ENCODE measurements around the gene PTGR3. TPM values are rescaled to one million over a fixed set of nuclear protein-coding genes. Genes with fewer than 3 reads are reported as not detected.

The PTGR3 gene
- total RNA-seq, 6 experiments from 2014 or later, result 37.9 to 47.5 (median 41.8) TPM

DNA sequence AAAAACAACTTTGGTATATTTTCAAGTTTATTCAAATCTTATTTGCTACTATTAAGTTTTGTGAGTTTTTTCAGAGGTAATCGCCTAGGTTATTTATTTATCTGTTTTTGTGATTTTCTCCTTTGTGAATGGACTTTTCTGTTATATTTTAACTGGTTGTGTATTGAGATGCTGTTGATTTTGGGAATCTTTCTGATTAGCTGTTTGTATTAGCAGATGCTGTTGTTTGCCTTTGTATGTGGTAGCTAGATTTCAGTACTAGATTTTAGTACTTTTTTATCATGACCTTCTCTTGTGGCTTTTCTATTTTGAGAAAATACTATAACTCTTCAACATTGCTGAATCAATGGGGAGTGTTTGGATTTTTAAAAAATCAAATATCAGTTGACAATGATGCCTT, 44.1 kb upstream of the PTGR3 start:
- TF ChIP-seq, protein P1, sequence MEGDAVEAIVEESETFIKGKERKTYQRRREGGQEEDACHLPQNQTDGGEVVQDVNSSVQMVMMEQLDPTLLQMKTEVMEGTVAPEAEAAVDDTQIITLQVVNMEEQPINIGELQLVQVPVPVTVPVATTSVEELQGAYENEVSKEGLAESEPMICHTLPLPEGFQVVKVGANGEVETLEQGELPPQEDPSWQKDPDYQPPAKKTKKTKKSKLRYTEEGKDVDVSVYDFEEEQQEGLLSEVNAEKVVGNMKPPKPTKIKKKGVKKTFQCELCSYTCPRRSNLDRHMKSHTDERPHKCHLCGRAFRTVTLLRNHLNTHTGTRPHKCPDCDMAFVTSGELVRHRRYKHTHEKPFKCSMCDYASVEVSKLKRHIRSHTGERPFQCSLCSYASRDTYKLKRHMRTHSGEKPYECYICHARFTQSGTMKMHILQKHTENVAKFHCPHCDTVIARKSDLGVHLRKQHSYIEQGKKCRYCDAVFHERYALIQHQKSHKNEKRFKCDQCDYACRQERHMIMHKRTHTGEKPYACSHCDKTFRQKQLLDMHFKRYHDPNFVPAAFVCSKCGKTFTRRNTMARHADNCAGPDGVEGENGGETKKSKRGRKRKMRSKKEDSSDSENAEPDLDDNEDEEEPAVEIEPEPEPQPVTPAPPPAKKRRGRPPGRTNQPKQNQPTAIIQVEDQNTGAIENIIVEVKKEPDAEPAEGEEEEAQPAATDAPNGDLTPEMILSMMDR (IDR thresholded peaks at IDR 0.05), result no peak
- Mint-ChIP-seq H3K27ac (peak overlapping the region; percentile 82), H3K4me3 (peak overlapping the region; percentile 81)

DNA sequence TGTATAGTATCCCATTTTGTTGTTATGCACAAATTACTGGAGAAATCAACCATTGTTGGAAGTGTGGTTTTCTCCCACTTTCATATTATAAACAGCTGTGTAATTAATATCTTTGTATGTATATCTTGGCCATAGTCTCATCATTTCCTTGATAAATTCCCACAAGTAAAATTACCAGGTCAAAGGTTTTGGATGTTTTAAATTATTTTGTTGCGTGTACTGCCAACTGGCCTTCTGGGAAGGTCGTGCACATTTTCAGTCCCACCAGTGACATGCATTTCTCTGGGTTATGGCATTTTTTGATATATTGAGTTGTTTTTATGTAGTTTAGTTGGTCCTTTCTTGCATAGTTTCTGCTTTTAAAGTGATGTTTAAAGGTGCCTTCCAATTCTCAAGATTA, 43.2 kb upstream of the PTGR3 start:
- DNase-seq, result no peak
- Mint-ChIP-seq H3K4me1 (ENCODE audit: low read depth) (peaks cover 82% of the 10 kb centered on the region), H3K27me3 (ENCODE audit: insufficient read depth) (peaks cover 1% of the 10 kb centered on the region; the same call in 1 of the 2 replicates), H3K4me3 (peak overlapping the region; percentile 35; the same call in 1 of the 2 replicates), H3K27ac (peak overlapping the region; percentile 10), H3K9me3 (no peaks in the 10 kb centered on the region), H3K36me3 (ENCODE audit: low read depth) (no peaks in the 10 kb centered on the region)
- TF ChIP-seq, protein P1 (IDR thresholded peaks at IDR 0.05), result no peak

More for the DNA sequence above, 44.1 kb upstream of the PTGR3 start:
- peaks cover 82% of the 10 kb centered on the region for H3K4me1 Mint-ChIP-seq (ENCODE audit: low read depth)
- no peaks in the 10 kb centered on the region for H3K9me3 Mint-ChIP-seq
- no peaks in the 10 kb centered on the region for H3K36me3 Mint-ChIP-seq (ENCODE audit: low read depth)
- H3K27me3 Mint-ChIP-seq (ENCODE audit: insufficient read depth), result peaks cover 1% of the 10 kb centered on the region; the same call in 1 of the 2 replicates
- no peak for DNase-seq

DNA sequence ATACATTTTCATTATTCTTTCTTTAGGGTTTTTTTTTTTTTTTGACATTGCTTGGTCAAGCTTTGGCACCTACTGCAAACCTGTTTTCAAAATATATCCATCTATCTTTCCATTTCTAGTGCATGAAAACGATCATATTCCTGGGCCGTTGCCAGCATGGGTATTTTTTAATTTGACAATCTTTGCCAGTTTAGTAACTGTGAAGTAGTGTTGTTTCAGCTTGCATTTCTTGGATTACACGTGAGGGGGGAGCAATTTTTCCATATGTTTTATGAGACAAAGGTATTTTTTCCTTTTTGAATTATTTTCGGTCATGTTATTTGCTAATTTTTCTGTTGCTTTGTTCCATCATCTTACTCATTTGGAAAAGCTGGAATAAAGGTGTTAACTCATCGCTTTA, 42.5 kb upstream of the PTGR3 start:
- Mint-ChIP-seq H3K27ac (peak overlapping the region; percentile 2; the same call in 1 of the 2 replicates), H3K4me3 (no peak overlapping the region), H3K4me1 (ENCODE audit: low read depth) (peaks cover 82% of the 10 kb centered on the region), H3K36me3 (ENCODE audit: low read depth) (no peaks in the 10 kb centered on the region), H3K9me3 (no peaks in the 10 kb centered on the region), H3K27me3 (ENCODE audit: insufficient read depth) (peaks cover 1% of the 10 kb centered on the region; the same call in 1 of the 2 replicates)
- TF ChIP-seq, protein P1 (IDR thresholded peaks at IDR 0.05), result no peak
- no peak for DNase-seq

DNA sequence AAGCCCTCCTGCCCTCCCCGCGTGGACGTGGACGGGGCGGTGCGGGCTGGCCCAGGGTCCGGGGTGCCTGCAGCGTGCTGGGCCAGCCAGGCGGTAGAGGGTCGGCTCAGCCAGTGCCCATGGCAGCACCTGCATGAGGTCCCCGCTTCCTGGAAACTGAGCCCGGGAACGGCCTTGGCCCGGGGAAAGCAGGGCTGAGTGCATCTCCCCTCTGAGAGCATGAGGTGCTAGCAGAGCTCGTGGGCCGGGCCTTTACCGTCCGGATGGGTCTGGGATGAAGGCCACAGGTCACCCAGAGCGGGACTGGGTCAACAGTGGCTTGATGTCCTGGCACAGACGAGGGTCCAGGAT, 41.5 kb upstream of the PTGR3 start:
- Mint-ChIP-seq H3K27me3 (ENCODE audit: insufficient read depth) (peaks cover 1% of the 10 kb centered on the region; the same call in 1 of the 2 replicates), H3K4me3 (no peak overlapping the region), H3K36me3 (ENCODE audit: low read depth) (no peaks in the 10 kb centered on the region), H3K27ac (no peak overlapping the region), H3K9me3 (no peaks in the 10 kb centered on the region), H3K4me1 (ENCODE audit: low read depth) (peaks cover 82% of the 10 kb centered on the region)
- no peak for DNase-seq
- TF ChIP-seq, protein P1 (IDR thresholded peaks at IDR 0.05), result no peak

DNA sequence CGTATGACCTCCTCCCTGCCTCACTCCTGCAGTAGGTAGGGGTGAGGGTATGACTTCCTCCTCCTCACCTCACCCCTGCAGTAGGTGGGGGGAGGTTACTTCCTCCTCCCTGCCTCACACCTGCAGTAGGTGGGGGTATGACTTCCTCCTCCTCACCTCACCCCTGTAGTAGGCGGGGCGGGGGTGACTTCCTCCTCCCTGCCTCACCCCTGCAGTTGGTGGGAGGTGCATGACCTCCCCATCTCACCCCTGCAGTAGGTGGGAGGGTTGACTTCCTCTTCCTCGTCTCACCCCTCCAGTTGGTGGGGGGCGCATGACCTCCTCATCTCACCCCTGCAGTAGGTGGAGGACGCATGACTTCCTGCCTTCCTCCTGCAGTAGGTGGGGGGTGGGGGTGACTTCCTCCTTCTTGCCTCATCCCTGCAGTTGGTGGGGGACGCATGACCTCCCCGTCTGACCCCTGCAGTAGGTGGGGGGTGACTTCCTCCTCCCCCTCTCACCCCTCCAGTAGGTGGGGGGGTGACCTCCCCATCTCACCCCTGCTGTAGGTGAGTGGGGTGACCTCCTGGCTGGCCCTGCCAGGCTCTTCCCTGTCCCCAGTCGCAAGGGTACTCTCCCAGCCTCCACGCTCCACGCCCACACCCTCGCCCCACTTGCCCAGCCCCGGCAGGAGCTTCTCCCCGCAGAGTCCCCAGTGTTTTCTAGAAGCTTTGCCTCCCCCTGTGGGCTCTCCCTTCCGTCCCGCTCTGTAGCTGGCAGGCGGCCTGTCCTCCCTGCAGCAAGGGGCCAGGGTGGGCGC, 40.9 kb upstream of the PTGR3 start:
- Mint-ChIP-seq H3K4me3 (no peak overlapping the region), H3K9me3 (no peaks in the 10 kb centered on the region), H3K4me1 (ENCODE audit: low read depth) (peaks cover 82% of the 10 kb centered on the region), H3K27me3 (ENCODE audit: insufficient read depth) (peaks cover 1% of the 10 kb centered on the region), H3K36me3 (ENCODE audit: low read depth) (no peaks in the 10 kb centered on the region), H3K27ac (no peak overlapping the region)
- TF ChIP-seq, protein P1 (IDR thresholded peaks at IDR 0.05), result no peak
- no peak for DNase-seq
